Smooth muscle cell (in vitro differentiated cells): ENCODE measurements around the gene TXNDC15. TPM values are rescaled to one million over a fixed set of nuclear protein-coding genes. Genes with fewer than 3 reads are reported as not detected.

ENCODE experiments used
- DNase-seq: peaks from one replicate; lab custom pipeline; 2025; ENCODE audit not compliant: unreplicated experiment; lab: John Stamatoyannopoulos, UW
- H2AFZ ChIP-seq: fragments of 200-600 bp; sonication (generic); 2 replicates; pipeline ENCODE4 v1.6.0; 2016; ENCODE audit warnings: antibody characterized with exemption, low read depth, mild to moderate bottlenecking
- H3F3A ChIP-seq: fragments of 200-600 bp; sonication (generic); 2 replicates; pipeline ENCODE4 v1.6.0; 2017; ENCODE audit warnings: antibody characterized with exemption, low read depth
- H3K27ac ChIP-seq: fragments of 200-600 bp; sonication (generic); 2 replicates; pipeline ENCODE4 v1.5.1; 2016; ENCODE audit warnings: low read depth, mild to moderate bottlenecking
- H3K27me3 ChIP-seq: fragments of 200-600 bp; sonication (generic); 2 replicates; pipeline ENCODE4 v1.6.1; 2016; ENCODE audit warnings: low read depth, mild to moderate bottlenecking
- H3K36me3 ChIP-seq: fragments of 200-600 bp; sonication (generic); 2 replicates; pipeline ENCODE4 v1.5.1; 2016; ENCODE audit warnings: low read depth
- H3K4me1 ChIP-seq: fragments of 200-600 bp; sonication (generic); 2 replicates; pipeline ENCODE4 v1.5.1; 2016; ENCODE audit warnings: low read depth
- H3K4me2 ChIP-seq: fragments of 200-600 bp; sonication (generic); 2 replicates; pipeline ENCODE4 v1.6.0; 2016; ENCODE audit warnings: mild to moderate bottlenecking
- H3K4me3 ChIP-seq: fragments of 200-600 bp; sonication (generic); 2 replicates; pipeline ENCODE4 v1.5.1; 2016; ENCODE audit warnings: mild to moderate bottlenecking
- H3K79me2 ChIP-seq: fragments of 200-600 bp; sonication (generic); 2 replicates; pipeline ENCODE4 v1.6.0; 2016; ENCODE audit warnings: low read depth, mild to moderate bottlenecking
- H3K9ac ChIP-seq: fragments of 200-600 bp; sonication (generic); 2 replicates; pipeline ENCODE4 v1.6.0; 2016; ENCODE audit warnings: low read depth
- H3K9me3 ChIP-seq: fragments of 200-600 bp; sonication (generic); replicated peaks from 2 replicates; pipeline ENCODE4 v1.5.1; 2016; ENCODE audit warnings: low read depth
- H4K20me1 ChIP-seq: fragments of 200-600 bp; sonication (generic); 2 replicates; pipeline ENCODE4 v1.6.0; 2016; ENCODE audit warnings: low read depth
- WGBS: methylation state at CpG from one replicate; pipeline ENCODE4 v1.1.7; 2016; ENCODE audit warnings: low lambda C conversion rate; 5-methylcytosine and 5-hydroxymethylcytosine counted together
- microRNA counts: library from miRNA; unstranded; fragments of <30 nt; microRNA quantifications from one replicate; lab custom pipeline; 2016
- microRNA-seq: library from miRNA; unstranded; fragments of <30 nt; microRNA quantifications from one replicate; pipeline ENCODE4, GENCODE V29; 2016; ENCODE audit warnings: borderline number of aligned reads
- polyA plus RNA-seq: library from polyadenylated mRNA; unstranded; fragments of >200 nt; fragmentation: Nextera tagmentation; extraction: Ambion mirVana; gene quantifications from 2 replicates; pipeline ENCODE4 v1.2.1, GENCODE V29; 2016
- small RNA-seq: library from RNA; depleted of rRNA; stranded (forward); fragments of <200 nt; gene quantifications from one replicate; pipeline ENCODE3, GENCODE V24; 2014
- total RNA-seq: library from RNA; depleted of rRNA; stranded (reverse); fragments of >200 nt; gene quantifications from 2 replicates; pipeline ENCODE4 v1.2.3, GENCODE V29; 2014
- TF ChIP-seq, protein P1 (sequence below): fragments of 200-600 bp; sonication (generic); IDR thresholded peaks from 2 replicates; pipeline ENCODE4 v1.5.1; 2017; ENCODE audit warnings: borderline replicate concordance, mild to moderate bottlenecking, antibody characterized with exemption; ENCODE audit not compliant: insufficient read depth, poor library complexity, severe bottlenecking

The TXNDC15 gene
- total and polyA plus RNA-seq, 2 experiments from 2014 or later = 70.8 to 118 TPM

DNA sequence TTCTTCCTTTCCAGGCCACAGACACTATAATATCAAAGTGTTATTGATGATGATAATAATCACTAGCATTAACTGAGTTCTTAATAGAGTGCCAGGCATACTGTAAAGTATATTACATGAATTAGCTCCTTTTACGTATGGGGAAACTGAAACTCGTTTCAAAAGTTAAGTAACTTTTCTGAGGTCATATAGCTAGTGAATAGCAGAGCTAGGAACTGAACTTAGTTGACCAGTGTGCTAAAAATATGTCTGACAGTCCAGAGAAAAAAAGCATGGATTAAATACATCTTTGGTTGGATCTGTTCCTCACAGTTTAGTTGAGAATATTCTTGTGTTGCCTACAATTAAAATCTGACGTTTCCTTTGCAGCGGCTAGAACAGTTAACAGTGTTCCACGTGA lies 75.1 kb downstream of the TXNDC15 start:
- H3K27me3 ChIP-seq = no peaks in the 10 kb centered on the region
- no peak for DNase-seq
- no peaks in the 10 kb centered on the region for H3F3A ChIP-seq
- no peak overlapping the region for H3K4me3 ChIP-seq
- TF ChIP-seq, protein P1, sequence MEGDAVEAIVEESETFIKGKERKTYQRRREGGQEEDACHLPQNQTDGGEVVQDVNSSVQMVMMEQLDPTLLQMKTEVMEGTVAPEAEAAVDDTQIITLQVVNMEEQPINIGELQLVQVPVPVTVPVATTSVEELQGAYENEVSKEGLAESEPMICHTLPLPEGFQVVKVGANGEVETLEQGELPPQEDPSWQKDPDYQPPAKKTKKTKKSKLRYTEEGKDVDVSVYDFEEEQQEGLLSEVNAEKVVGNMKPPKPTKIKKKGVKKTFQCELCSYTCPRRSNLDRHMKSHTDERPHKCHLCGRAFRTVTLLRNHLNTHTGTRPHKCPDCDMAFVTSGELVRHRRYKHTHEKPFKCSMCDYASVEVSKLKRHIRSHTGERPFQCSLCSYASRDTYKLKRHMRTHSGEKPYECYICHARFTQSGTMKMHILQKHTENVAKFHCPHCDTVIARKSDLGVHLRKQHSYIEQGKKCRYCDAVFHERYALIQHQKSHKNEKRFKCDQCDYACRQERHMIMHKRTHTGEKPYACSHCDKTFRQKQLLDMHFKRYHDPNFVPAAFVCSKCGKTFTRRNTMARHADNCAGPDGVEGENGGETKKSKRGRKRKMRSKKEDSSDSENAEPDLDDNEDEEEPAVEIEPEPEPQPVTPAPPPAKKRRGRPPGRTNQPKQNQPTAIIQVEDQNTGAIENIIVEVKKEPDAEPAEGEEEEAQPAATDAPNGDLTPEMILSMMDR = no peak
- peaks cover 1% of the 10 kb centered on the region for H3K36me3 ChIP-seq
- no peaks in the 10 kb centered on the region for H4K20me1 ChIP-seq
- H3K4me2 ChIP-seq = no peak overlapping the region
- 87% methylated on average over 5 of the region's 5 CpGs for WGBS
- no peak overlapping the region for H3K9ac ChIP-seq
- peaks cover 5% of the 10 kb centered on the region for H3K9me3 ChIP-seq
- no peaks in the 10 kb centered on the region for H3K4me1 ChIP-seq
- no peaks in the 10 kb centered on the region for H3K79me2 ChIP-seq
- no peak overlapping the region for H3K27ac ChIP-seq
- no peak overlapping the region for H2AFZ ChIP-seq

MicroRNAs within 50 kb of the gene (microRNA counts, 767-probe panel; counts per million panel counts)
- microRNA hsa-miR-4461 (lab: Ali Mortazavi, UCI) = 183 counts per million

Small RNA genes within 50 kb of the gene (microRNA-seq; reads per million reads assigned to microRNA genes)
- gene MIR4461 = not detected

Small RNA genes within 50 kb of the gene (small RNA-seq; reads per million reads assigned to genes)
- gene MIR4461 (not detected), gene MTND3P25 (not detected), gene MTND4LP30 (not detected)

Other genes with a start within 250 kb of the TXNDC15 start
- 69.3 and 73.8 TPM in 2 replicates for gene SAR1B, start 241.5 kb upstream of the TXNDC15 start, total RNA-seq
- gene SAR1B, start 241.5 kb upstream of the TXNDC15 start, polyA plus RNA-seq = 42.9 and 52.0 TPM in 2 replicates
- 76.9 and 82.3 TPM in 2 replicates for gene SEC24A, start 225.6 kb upstream of the TXNDC15 start, total RNA-seq
- gene SEC24A, start 225.6 kb upstream of the TXNDC15 start, polyA plus RNA-seq = 18.1 and 27.0 TPM in 2 replicates
- 32.4 and 35.4 TPM in 2 replicates for gene CAMLG, start 135.8 kb upstream of the TXNDC15 start, total RNA-seq
- 29.1 and 31.4 TPM in 2 replicates for gene CAMLG, start 135.8 kb upstream of the TXNDC15 start, polyA plus RNA-seq
- 29.2 and 29.4 TPM in 2 replicates for gene DDX46, start 115.6 kb upstream of the TXNDC15 start, total RNA-seq
- 18.5 and 24.5 TPM in 2 replicates for gene DDX46, start 115.6 kb upstream of the TXNDC15 start, polyA plus RNA-seq
- gene C5orf24, start 28.4 kb upstream of the TXNDC15 start, total RNA-seq = 88.3 and 210 TPM in 2 replicates
- 34.3 and 35.9 TPM in 2 replicates for gene C5orf24, start 28.4 kb upstream of the TXNDC15 start, polyA plus RNA-seq
- gene PCBD2, start 30.8 kb downstream of the TXNDC15 start, total RNA-seq = 2.4 and 2.5 TPM in 2 replicates
- gene PCBD2, start 30.8 kb downstream of the TXNDC15 start, polyA plus RNA-seq = 3.3 and 4.2 TPM in 2 replicates
- gene CATSPER3, start 93.5 kb downstream of the TXNDC15 start, total RNA-seq = not detected in 2 replicates
- 0.32 TPM in 1 of 2 replicates, not detected in the other for gene CATSPER3, start 93.5 kb downstream of the TXNDC15 start, polyA plus RNA-seq
- 122 and 161 TPM in 2 replicates for gene PITX1, start 159.9 kb downstream of the TXNDC15 start, total RNA-seq
- gene PITX1, start 159.9 kb downstream of the TXNDC15 start, polyA plus RNA-seq = 418 and 473 TPM in 2 replicates